Measurements from ENCODE around the gene GRIFIN.

GRIFIN gene

DNA sequence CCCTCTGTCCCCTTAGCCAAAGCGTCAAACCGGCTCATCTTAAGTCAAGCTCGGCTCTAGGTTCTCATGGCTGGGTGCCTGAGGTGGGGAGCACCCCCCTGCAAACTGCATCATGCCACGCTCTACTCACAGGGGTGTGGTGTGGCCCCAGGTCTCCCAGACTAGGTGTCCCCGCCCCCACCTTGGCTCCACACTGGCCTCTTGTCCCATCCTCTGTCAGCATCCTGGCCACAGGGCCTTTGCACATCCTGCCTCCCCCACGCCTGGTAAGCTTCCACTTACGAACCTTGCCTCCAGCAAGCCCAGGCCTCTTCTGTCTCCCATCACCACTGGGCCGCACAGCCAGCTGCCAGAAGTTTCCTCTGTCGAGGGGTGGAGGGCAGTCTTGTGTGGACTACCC lies 20.2 kb upstream of the GRIFIN start:
- TF ChIP-seq, protein P1, sequence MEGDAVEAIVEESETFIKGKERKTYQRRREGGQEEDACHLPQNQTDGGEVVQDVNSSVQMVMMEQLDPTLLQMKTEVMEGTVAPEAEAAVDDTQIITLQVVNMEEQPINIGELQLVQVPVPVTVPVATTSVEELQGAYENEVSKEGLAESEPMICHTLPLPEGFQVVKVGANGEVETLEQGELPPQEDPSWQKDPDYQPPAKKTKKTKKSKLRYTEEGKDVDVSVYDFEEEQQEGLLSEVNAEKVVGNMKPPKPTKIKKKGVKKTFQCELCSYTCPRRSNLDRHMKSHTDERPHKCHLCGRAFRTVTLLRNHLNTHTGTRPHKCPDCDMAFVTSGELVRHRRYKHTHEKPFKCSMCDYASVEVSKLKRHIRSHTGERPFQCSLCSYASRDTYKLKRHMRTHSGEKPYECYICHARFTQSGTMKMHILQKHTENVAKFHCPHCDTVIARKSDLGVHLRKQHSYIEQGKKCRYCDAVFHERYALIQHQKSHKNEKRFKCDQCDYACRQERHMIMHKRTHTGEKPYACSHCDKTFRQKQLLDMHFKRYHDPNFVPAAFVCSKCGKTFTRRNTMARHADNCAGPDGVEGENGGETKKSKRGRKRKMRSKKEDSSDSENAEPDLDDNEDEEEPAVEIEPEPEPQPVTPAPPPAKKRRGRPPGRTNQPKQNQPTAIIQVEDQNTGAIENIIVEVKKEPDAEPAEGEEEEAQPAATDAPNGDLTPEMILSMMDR (conservative IDR thresholded peaks at IDR 0.05): no peak
- no peak for TF ChIP-seq ZFX (IDR thresholded peaks at IDR 0.05)
- no peak overlapping the region for H3K27ac ChIP-seq

DNA sequence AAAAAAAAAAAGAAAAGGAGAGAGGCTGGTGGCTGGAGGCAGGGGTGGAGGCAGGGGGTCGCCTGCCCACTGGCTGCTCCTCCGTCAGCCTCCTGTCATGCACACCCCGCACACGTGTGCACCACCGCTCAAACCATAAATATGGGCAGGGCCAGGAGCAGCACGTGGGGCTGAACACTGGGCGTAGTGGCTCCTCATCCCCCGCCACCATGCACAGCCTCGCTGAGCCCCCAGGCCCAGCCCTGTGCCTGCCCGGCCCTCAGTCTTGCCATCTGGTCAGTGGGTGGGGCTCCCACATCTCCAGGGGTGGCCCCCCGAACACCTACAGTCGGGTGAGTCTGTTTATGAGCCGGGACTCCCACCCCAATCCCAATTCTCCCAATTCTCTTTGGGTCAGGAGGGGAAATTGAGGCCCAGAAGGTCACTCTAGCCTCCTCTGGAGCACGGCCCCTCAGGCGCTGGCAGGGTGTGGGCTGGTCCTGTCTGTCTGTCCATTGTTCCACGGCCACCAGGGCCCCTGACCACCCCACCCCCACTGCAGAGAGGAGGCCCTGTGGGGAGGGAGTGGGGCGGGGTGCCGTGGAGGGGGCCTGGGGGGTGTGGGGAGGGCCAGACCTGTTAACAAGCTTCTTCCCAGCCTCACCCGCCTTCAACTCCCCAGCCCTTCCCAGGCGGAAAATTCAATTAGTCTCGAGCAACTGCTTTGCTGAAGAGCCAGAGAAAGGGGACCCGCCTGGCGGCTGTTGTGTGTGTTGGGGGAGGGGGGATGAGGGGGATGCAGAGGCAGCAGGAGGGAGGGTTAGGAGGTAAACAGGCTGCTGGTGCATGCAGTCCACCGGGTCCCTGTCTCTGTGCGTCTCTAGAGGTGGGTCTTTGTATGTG lies 19.5 kb upstream of the GRIFIN start:
- TF ChIP-seq, protein P1 (conservative IDR thresholded peaks at IDR 0.05): no peak
- no peak for TF ChIP-seq ZFX (IDR thresholded peaks at IDR 0.05)
- H3K27ac ChIP-seq: no peak overlapping the region

DNA sequence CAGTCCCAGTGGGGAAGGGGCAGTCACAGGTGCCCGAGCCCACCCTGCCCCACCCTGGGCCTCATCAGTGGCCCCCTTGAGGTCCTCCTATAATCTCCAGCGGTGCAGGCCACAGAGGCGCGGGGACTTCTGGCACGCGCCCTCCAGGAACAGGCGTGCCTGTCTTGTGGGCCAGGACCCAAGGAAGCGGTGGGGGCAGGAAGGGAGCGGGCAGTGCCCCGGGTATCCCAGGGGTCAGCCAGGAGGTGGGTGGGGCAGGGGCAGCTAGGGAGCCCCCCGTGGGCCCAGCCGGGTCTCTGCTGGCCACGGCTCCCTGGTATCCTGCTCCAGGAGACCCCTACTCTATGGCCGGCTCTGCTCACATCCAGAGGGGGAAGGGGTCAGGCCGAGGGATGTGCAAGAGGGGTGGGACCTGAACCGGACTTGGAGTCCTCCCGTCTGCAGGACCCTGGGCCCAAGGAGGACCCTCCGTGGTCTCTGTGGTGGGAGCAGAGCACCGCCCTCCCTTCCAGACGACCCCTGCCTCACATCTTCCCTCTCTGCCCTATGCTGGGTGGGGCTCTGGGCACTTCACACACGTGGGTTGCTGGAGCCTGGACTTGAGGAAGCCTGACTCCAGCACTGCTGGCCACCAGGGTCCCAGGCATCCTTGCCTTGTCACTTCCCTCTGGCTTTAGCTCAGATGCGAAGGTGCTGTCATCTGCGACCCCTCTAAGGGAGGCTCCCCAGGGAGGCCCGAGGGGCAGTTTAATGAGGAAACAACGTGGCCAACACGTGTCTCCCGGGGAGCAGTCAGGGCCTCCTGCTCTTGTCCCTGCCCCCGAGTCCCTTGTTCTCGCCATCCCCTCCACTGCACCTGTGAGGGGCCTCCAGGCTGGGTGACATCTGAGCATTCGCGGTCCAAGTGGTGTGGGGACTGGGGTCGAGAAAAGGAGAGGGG lies 18.3 kb upstream of the GRIFIN start:
- H3K27ac ChIP-seq: no peak overlapping the region
- no peak for TF ChIP-seq ZFX (IDR thresholded peaks at IDR 0.05)

DNA sequence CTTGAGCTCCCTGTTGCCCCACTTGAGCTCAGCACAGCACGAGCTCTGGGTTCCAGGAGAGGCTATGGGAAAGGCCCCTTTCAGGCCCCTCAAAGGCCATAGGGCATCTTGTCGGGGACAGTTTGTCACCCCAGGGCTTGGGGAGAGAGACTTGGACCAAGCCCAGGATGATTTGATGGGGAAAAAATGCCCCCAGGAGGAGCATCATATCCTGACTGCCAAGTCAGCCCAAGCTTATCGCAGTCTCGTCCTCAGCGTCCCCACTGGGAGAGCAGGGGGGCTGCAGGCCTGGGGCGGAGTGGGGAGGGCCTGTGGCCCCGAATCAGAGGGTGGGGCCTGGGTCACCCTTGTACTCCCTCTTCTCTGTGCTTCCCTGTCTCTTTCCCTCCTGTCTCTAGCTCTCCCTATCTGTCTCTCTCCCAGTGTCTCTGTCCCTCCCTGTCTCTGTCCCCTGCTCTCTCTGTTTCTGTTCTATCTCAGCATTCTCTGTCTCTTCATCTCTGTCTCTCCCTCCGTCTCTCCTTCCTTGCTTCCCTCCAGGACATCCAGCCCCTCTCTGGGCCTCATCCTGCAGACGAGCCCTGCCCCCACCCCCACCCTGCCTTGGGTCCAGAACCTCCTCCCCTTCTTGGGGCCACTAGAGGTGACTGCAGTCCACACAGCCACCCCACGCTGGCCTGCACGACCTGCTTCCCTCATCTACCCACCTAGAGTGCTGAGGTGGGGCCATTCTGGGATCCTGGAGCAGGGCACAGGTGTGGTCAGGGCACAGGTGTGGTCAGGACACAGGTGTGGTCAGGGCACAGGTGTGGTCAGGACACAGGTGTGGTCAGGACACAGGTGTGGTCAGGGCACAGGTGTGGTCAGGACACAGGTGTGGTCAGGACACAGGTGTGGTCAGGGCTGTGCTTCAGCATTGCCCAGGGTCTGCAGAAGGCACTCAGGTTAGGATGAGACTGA lies 17.3 kb upstream of the GRIFIN start:
- H3K27ac ChIP-seq: no peak overlapping the region
- TF ChIP-seq ZFX (IDR thresholded peaks at IDR 0.05): no peak
- TF ChIP-seq, protein P1 (conservative IDR thresholded peaks at IDR 0.05): no peak

DNA sequence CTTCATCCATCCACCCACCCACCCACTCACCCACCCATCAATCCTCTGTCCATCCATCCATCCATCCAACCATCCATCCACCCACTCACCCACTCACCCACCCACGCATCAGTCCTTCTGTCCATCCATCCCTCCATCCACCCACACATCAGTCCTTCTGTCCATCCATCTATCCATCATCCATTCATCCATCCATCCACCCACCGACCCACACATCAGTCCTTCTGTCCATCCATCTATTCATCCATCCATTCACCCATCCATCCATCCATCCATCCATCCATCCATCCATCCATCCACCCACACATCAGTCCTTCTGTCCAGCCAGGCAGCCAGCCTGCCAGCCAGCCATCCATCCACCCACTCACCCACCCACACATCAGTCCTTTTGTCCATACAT lies 15.8 kb upstream of the GRIFIN start:
- no peak for TF ChIP-seq ZFX (IDR thresholded peaks at IDR 0.05)
- TF ChIP-seq, protein P1 (conservative IDR thresholded peaks at IDR 0.05): no peak
- H3K27ac ChIP-seq: no peak overlapping the region

DNA sequence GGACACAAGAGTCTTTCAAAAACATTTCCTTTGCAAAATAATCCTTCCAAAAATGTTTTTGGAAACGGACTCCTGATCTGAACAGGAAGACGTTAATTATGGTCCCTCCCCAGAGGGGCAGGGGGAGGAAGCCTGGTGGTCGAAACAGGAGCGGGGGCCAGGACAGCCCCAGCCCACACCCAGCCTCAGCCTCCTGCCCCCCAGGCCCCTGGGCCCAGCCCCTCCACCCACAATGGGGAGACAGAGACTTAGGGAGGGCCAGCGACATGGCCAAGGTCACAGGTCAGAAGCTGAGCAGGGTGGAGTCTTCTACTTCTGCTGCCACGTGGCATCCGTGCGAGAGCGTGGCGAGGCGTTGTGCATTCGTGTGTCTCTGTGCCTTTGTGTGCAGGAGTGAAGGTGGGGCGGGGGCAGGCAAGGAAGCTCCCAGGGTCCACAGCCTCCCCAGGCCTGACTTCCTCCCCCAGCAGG lies 14.0 kb upstream of the GRIFIN start:
- H3K27ac ChIP-seq: no peak overlapping the region
- TF ChIP-seq, protein P1 (conservative IDR thresholded peaks at IDR 0.05): no peak
- TF ChIP-seq ZFX (IDR thresholded peaks at IDR 0.05): no peak

DNA sequence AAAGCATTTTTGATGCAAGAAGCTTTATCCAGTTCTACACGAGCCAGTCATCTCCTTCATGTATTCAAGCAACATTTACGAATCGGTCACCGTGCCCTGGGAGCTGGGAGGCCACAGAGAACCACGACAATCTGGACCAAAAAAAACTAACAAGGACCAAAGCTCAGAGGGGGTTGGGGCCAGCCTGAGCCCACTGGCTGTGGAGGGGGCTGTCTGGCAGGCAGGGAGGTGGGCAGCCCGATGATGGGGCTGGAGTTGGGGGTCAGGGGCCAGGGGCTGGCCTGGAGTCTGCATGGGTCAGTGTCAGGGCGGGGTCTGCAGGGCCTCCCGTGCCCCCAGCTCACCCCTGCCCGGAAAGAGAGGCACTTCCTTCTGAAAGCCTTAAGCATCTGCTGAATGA lies 12.5 kb upstream of the GRIFIN start:
- TF ChIP-seq, protein P1 (conservative IDR thresholded peaks at IDR 0.05): no peak
- TF ChIP-seq ZFX (IDR thresholded peaks at IDR 0.05): no peak
- H3K27ac ChIP-seq: no peak overlapping the region
